Measurements from ENCODE around the gene DOK6. TPM values are rescaled to one million over a fixed set of nuclear protein-coding genes. Genes with fewer than 3 reads are reported as not detected.

The DOK6 gene
- total and polyA plus RNA-seq, 2 donors (not counting 3 experiments of a cell fraction or from before 2014, with no cell fraction given), result under 0.01 TPM; not detected in 1

GRCh38 chr18:69890558-69890957, 489.9 kb downstream of the DOK6 start:
- Histone ChIP-seq H3K9me3 (replicated peaks; ENCODE audit: control insufficient read depth, insufficient read depth, low read length) (no peaks in the 10 kb centered on the region), H4K20me1 (replicated peaks; ENCODE audit: control insufficient read depth, extremely low read depth, insufficient read depth, low read length) (no peaks in the 10 kb centered on the region), H3K27me3 (ENCODE audit: control insufficient read depth in 2 of 2, insufficient read depth in 2 of 2, low read length in 2 of 2) (no peaks in the 10 kb centered on the region), H3K79me2 (ENCODE audit: control insufficient read depth, insufficient read depth, low read length) (no peaks in the 10 kb centered on the region), H3K9me1 (replicated peaks; ENCODE audit: control insufficient read depth, extremely low read depth, insufficient read depth, low read length) (no peaks in the 10 kb centered on the region), H3K27ac (ENCODE audit: insufficient read depth, low read depth, low read length) (no peak overlapping the region), H3K4me1 (ENCODE audit: control insufficient read depth, extremely low read depth, insufficient read depth, low read length) (no peaks in the 10 kb centered on the region), H3K36me3 (ENCODE audit: control insufficient read depth in 2 of 2, extremely low read depth in 1 of 2, insufficient read depth in 2 of 2, low read length in 2 of 2) (no peaks in the 10 kb centered on the region), H2AFZ (ENCODE audit: low read depth, low read length) (no peak overlapping the region), H3K4me3 (replicated peaks in 1 of 3; ENCODE audit: insufficient read depth in 1 of 3, low read depth in 1 of 3, low read length in 3 of 3) (no peak overlapping the region), H3K4me2 (ENCODE audit: insufficient read depth, low read length) (no peak overlapping the region), H3K9ac (replicated peaks; ENCODE audit: extremely low read depth, insufficient read depth, low read length) (no peak overlapping the region)
- CTCF ChIA-PET, result no interaction called here
- BruUV-seq (replicated peaks), result no TSS peak
- no peak for DNase-seq (ENCODE audit: low read depth, low spot score)
- dilution Hi-C loops (cut with MboI; ENCODE audit: extremely low pct_ligation_motif_present, low sequenced_read_pairs), result no loop called here
- TF ChIP-seq MYC (IDR thresholded peaks at IDR 0.05; ENCODE audit: low read depth, low read length) (no peak), POLR2AphosphoS5 (IDR thresholded peaks at IDR 0.05; ENCODE audit: insufficient read depth, low read depth, low read length) (no peak), CTCF (IDR thresholded peaks at IDR 0.05; ENCODE audit: extremely low read depth in 1 of 2, insufficient read depth in 1 of 2, low read depth in 1 of 2, low read length in 2 of 2) (no peak), EZH2 (IDR thresholded peaks at IDR 0.05; ENCODE audit: borderline replicate concordance, low read depth, low read length, severe bottlenecking) (no peak), FOS (IDR thresholded peaks at IDR 0.05; ENCODE audit: borderline replicate concordance, insufficient read depth, low read length) (no peak), MAX (IDR thresholded peaks at IDR 0.05; ENCODE audit: insufficient read depth, insufficient read length) (no peak), POLR2A (IDR thresholded peaks at IDR 0.05; ENCODE audit: low read depth, low read length) (no peak), GATA2 (IDR thresholded peaks at IDR 0.05; ENCODE audit: insufficient read depth, insufficient read length, low read depth, low read length) (no peak), JUN (IDR thresholded peaks at IDR 0.05; ENCODE audit: borderline replicate concordance, insufficient read depth, insufficient read length, low read depth) (no peak)
- intact Hi-C loops (cut with micrococcal nuclease), result no loop called here
- POLR2A ChIA-PET, result no interaction called here
- FAIRE-seq, result no peak

Data from endothelial cell of umbilical vein (primary cell).